ENCODE measurements around the gene FBXL12.

- TF ChIP-seq CTCF (conservative IDR thresholded peaks at IDR 0.05; ENCODE audit: low read length), result no peak
- TF ChIP-seq EZH2phosphoT487 (IDR thresholded peaks at IDR 0.05; ENCODE audit: borderline replicate concordance, low read depth, low read length), result no peak
Observed at GRCh38 chr19:9827289-9828238, 8.7 kb upstream of the FBXL12 start, which contains the start of gene UBL5.

Measured in OCI-LY7 (cell line).